ENCODE results near the gene SSTR3. TPM values are rescaled to one million over a fixed set of nuclear protein-coding genes. Genes with fewer than 3 reads are reported as not detected.

Gene SSTR3
- total and polyA plus RNA-seq, 10 of the 15 experiments (the other 5 are each of a cell fraction or from before 2014, with no cell fraction given), result 0.03 to 4.5 (median 2.4) TPM

- TF ChIP-seq ATF7 (IDR thresholded peaks at IDR 0.05; ENCODE audit: low read depth), result no peak
- TF ChIP-seq HDGF (IDR thresholded peaks at IDR 0.05), result 0 out of 2 replicates have a peak, but pooled peaks have one; percentile 45
- TF ChIP-seq POLR2AphosphoS2 (IDR thresholded peaks at IDR 0.05; ENCODE audit: low read depth, low read length), result no peak; the same call in 1 of the 2 replicates
- TF ChIP-seq ZNF384 (IDR thresholded peaks at IDR 0.05; ENCODE audit: borderline replicate concordance, low read depth, low read length), result no peak
- TF ChIP-seq FOXK2 (IDR thresholded peaks at IDR 0.05), result no peak
- TF ChIP-seq POU2F2 (IDR thresholded peaks at IDR 0.05; ENCODE audit: borderline replicate concordance, low read depth, low read length), result 0 out of 3 replicates have a peak, but pooled peaks have one; percentile 17
- no peak for TF ChIP-seq JUNB (IDR thresholded peaks at IDR 0.05)
- TF ChIP-seq ATF3 (IDR thresholded peaks at IDR 0.05; ENCODE audit: borderline replicate concordance, extremely low read depth, low read depth, low read length), result no peak
- no peak for TF ChIP-seq IRF5 (IDR thresholded peaks at IDR 0.05; ENCODE audit: borderline replicate concordance)
- TF ChIP-seq FOS (IDR thresholded peaks at IDR 0.05; ENCODE audit: borderline replicate concordance, extremely low read depth, insufficient read length), result no peak
- TF ChIP-seq ZBED1 (IDR thresholded peaks at IDR 0.05; ENCODE audit: borderline replicate concordance), result no peak
- TF ChIP-seq TBL1XR1 (IDR thresholded peaks at IDR 0.05; ENCODE audit: low read depth, low read length), result 0 out of 2 replicates have a peak, but pooled peaks have one; percentile 6
- TF ChIP-seq SMC3 (IDR thresholded peaks at IDR 0.05; ENCODE audit: borderline replicate concordance, low read length), result no peak
- TF ChIP-seq RB1 (IDR thresholded peaks at IDR 0.05; ENCODE audit: borderline replicate concordance), result no peak
- no peak for TF ChIP-seq PBX3 (IDR thresholded peaks at IDR 0.05; ENCODE audit: insufficient replicate concordance, low read depth, low read length)
- TF ChIP-seq MYC (IDR thresholded peaks at IDR 0.05; ENCODE audit: insufficient read depth, insufficient read length, insufficient replicate concordance, low read length, severe bottlenecking), result no peak
- TF ChIP-seq MAX (IDR thresholded peaks at IDR 0.05; ENCODE audit: low read depth, low read length), result no peak
- TF ChIP-seq ZBTB4 (CRISPR knock-in tag; IDR thresholded peaks at IDR 0.05), result no peak
- no peak for TF ChIP-seq RAD51 (IDR thresholded peaks at IDR 0.05)
- TF ChIP-seq EP300 (IDR thresholded peaks at IDR 0.05; ENCODE audit: borderline replicate concordance in 1 of 2, control insufficient read depth in 1 of 2, low read depth in 2 of 2, low read length in 2 of 2), result no peak
- 0 out of 2 replicates have a peak, but pooled peaks have one; percentile 8 for TF ChIP-seq CHD2 (IDR thresholded peaks at IDR 0.05; ENCODE audit: borderline replicate concordance, low read depth, low read length)
- TF ChIP-seq GATAD2B (conservative IDR thresholded peaks at IDR 0.05; ENCODE audit: low read depth), result no peak
Measured at GRCh38 chr22:37241351-37242142, 29.3 kb upstream of the SSTR3 start (continued).

Data from GM12878 (cell line).